Muscle layer of duodenum (tissue), 2 donors: ENCODE results near the gene NAE1.

Experiments
- H3K27ac ChIP-seq: one replicate; pipeline ENCODE4 v1.7.0; 2013; ENCODE audit warnings: mild to moderate bottlenecking, low read length
- H3K27me3 ChIP-seq: one replicate; pipeline ENCODE4 v1.7.0; 2013; ENCODE audit warnings: low read depth, mild to moderate bottlenecking, control low read depth, low read length
- H3K36me3 ChIP-seq, 2 donors: one replicate each; pipeline ENCODE4 v1.7.0; 2013; ENCODE audit warnings: low read length in 2 of 2, control low read depth in 1 of 2, mild to moderate bottlenecking in 1 of 2; ENCODE audit not compliant: insufficient read depth in 2 of 2, control insufficient read depth in 1 of 2
- H3K4me1 ChIP-seq, 2 donors: one replicate each; pipeline ENCODE4 v1.7.0; 2013; ENCODE audit warnings: low read length in 2 of 2, mild to moderate bottlenecking in 2 of 2, control low read depth in 1 of 2, moderate library complexity in 1 of 2; ENCODE audit not compliant: insufficient read depth in 2 of 2, control insufficient read depth in 1 of 2
- H3K4me3 ChIP-seq, 2 donors: one replicate each; pipeline ENCODE4 v1.7.0; 2013; ENCODE audit warnings: low read length in 2 of 2, low read depth in 1 of 2, mild to moderate bottlenecking in 1 of 2
- H3K9me3 ChIP-seq, 2 donors: one replicate each; pipeline ENCODE4 v1.7.0; 2013; ENCODE audit warnings: low read length in 2 of 2, control low read depth in 1 of 2, mild to moderate bottlenecking in 1 of 2; ENCODE audit not compliant: control insufficient read depth in 1 of 2
- donor health status: healthy.

Gene NAE1

GRCh38 chr16:66859397-66860068 lies 28.8 kb upstream of the NAE1 start:
- peaks cover 0 to 12% of the 10 kb centered on the region in 2 donors for H3K4me1 ChIP-seq
- H3K4me3 ChIP-seq = no peak overlapping the region
- no peak overlapping the region for H3K27ac ChIP-seq
- H3K9me3 ChIP-seq = no peaks in the 10 kb centered on the region
- no peaks in the 10 kb centered on the region for H3K27me3 ChIP-seq
- no peaks in the 10 kb centered on the region for H3K36me3 ChIP-seq

GRCh38 chr16:66858740-66859396 lies 28.1 kb upstream of the NAE1 start:
- H3K27me3 ChIP-seq = no peaks in the 10 kb centered on the region
- no peaks in the 10 kb centered on the region for H3K36me3 ChIP-seq
- no peak overlapping the region for H3K4me3 ChIP-seq
- no peaks in the 10 kb centered on the region for H3K9me3 ChIP-seq
- H3K27ac ChIP-seq = no peak overlapping the region
- H3K4me1 ChIP-seq = peaks cover 0 to 12% of the 10 kb centered on the region in 2 donors

GRCh38 chr16:66857437-66857836 lies 26.7 kb upstream of the NAE1 start:
- Histone ChIP-seq H3K36me3 (no peaks in the 10 kb centered on the region), H3K4me3 (no peak overlapping the region), H3K9me3 (no peaks in the 10 kb centered on the region), H3K4me1 (peaks cover 0 to 12% of the 10 kb centered on the region in 2 donors), H3K27me3 (no peaks in the 10 kb centered on the region), H3K27ac (no peak overlapping the region)

GRCh38 chr16:66856801-66857200 lies 26.0 kb upstream of the NAE1 start:
- no peaks in the 10 kb centered on the region for H3K9me3 ChIP-seq
- H3K27me3 ChIP-seq = no peaks in the 10 kb centered on the region
- no peaks in the 10 kb centered on the region for H3K36me3 ChIP-seq
- peaks cover 0 to 12% of the 10 kb centered on the region in 2 donors for H3K4me1 ChIP-seq
- no peak overlapping the region for H3K4me3 ChIP-seq
- H3K27ac ChIP-seq = no peak overlapping the region

GRCh38 chr16:66856184-66856730 lies 25.5 kb upstream of the NAE1 start:
- no peaks in the 10 kb centered on the region for H3K27me3 ChIP-seq
- no peak overlapping the region for H3K27ac ChIP-seq
- no peaks in the 10 kb centered on the region for H3K9me3 ChIP-seq
- H3K36me3 ChIP-seq = no peaks in the 10 kb centered on the region
- no peak overlapping the region for H3K4me3 ChIP-seq
- H3K4me1 ChIP-seq = peaks cover 0 to 12% of the 10 kb centered on the region in 2 donors

- no peak overlapping the region for H3K27ac ChIP-seq
- H3K27me3 ChIP-seq = no peaks in the 10 kb centered on the region
Measured at GRCh38 chr16:66853261-66854139, 22.7 kb upstream of the NAE1 start.

GRCh38 chr16:66851166-66851964 lies 20.6 kb upstream of the NAE1 start:
- Histone ChIP-seq H3K36me3 (no peaks in the 10 kb centered on the region), H3K27me3 (no peaks in the 10 kb centered on the region), H3K4me1 (no peaks in the 10 kb centered on the region), H3K4me3 (no peak overlapping the region), H3K9me3 (no peaks in the 10 kb centered on the region), H3K27ac (no peak overlapping the region)

More at GRCh38 chr16:66853261-66854139, 22.7 kb upstream of the NAE1 start:
- H3K9me3 ChIP-seq = no peaks in the 10 kb centered on the region
- no peaks in the 10 kb centered on the region for H3K36me3 ChIP-seq
- H3K4me1 ChIP-seq = no peaks in the 10 kb centered on the region
- H3K4me3 ChIP-seq = no peak overlapping the region

- H3K4me3 ChIP-seq = no peak overlapping the region
- peaks cover 0 to 4% of the 10 kb centered on the region in 2 donors for H3K4me1 ChIP-seq
- H3K36me3 ChIP-seq = no peaks in the 10 kb centered on the region
- H3K27me3 ChIP-seq = peaks cover 6% of the 10 kb centered on the region
- no peaks in the 10 kb centered on the region for H3K9me3 ChIP-seq
- H3K27ac ChIP-seq = no peak overlapping the region
Measured at GRCh38 chr16:66850115-66850815, 19.5 kb upstream of the NAE1 start.

- Histone ChIP-seq H3K36me3 (no peaks in the 10 kb centered on the region), H3K9me3 (no peaks in the 10 kb centered on the region), H3K27me3 (peaks cover 13% of the 10 kb centered on the region), H3K4me1 (peaks cover 0 to 11% of the 10 kb centered on the region in 2 donors), H3K27ac (no peak overlapping the region), H3K4me3 (no peak overlapping the region)
Measured at GRCh38 chr16:66849549-66849948, 18.8 kb upstream of the NAE1 start.

GRCh38 chr16:66849021-66849420 lies 18.2 kb upstream of the NAE1 start:
- no peak overlapping the region for H3K4me3 ChIP-seq

More at GRCh38 chr16:66849021-66849420, 18.2 kb upstream of the NAE1 start:
- H3K9me3 ChIP-seq = no peaks in the 10 kb centered on the region
- peaks cover 0 to 17% of the 10 kb centered on the region in 2 donors for H3K4me1 ChIP-seq
- no peak overlapping the region for H3K27ac ChIP-seq
- H3K27me3 ChIP-seq = peaks cover 14% of the 10 kb centered on the region
- H3K36me3 ChIP-seq = no peaks in the 10 kb centered on the region
